Activated CD4-positive, alpha-beta T cell treated with anti-CD3 and anti-CD28 coated beads, Interleukin-2, amount 50 U/mL, for 1 hour (primary cell): ENCODE data around the gene FKBP10.

Source experiments
- DNase-seq: peaks from one replicate; pipeline ENCODE4 v3.0.0-alpha.2; 2020

The FKBP10 gene

GRCh38 chr17:41784207-41784744, 28.5 kb upstream of the FKBP10 start:
- no peak for DNase-seq

GRCh38 chr17:41785091-41785858, 27.5 kb upstream of the FKBP10 start:
- no peak for DNase-seq

- DNase-seq = no peak
Observed at GRCh38 chr17:41785859-41786226, 27.0 kb upstream of the FKBP10 start.

DNA sequence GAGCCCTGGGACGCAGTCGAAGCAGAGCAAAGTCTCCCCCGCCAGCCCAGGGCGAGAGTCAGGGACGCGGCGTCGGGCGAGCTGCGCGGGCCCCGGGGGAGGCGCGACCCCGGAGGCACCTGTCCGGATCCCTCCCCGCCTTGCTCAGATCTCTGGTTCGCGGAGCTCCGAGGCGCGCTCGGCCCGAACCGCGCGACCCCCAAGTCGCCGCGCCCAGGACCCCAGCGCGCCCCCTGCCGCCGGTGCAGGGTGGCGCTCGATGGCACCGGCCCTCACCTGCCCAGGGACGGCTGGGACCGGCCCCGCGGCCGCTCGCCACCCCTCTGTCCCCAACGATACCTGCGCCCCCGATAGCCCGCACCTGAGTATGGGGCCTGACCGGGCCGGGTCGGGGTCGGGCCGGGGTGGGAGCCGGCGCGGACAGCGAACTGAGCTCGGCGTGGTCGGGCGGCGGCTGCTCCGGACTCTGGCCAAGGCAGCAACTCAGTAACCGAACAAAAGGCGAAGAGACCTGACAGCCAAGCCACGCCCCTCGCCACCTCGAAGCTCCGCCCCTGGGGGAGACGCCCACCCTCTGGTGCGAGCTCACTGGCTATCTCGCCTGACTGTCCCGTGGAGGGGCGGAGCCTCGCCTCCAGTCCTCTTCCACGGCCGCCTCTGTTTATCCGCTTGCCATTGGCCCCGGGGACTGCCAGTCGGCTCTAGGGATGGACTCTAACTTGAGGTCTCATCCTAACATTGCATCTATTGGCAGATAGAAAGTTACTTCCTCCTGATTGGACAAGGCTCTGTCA, 26.4 kb upstream of the FKBP10 start, which contains the start of gene JUP:
Gene JUP, minus strand, starts transcription at position 485 of the 794 bp plus-strand sequence. CDS start 14,857 bp downstream, outside the sequence.
- DNase-seq = peak; percentile 89

- DNase-seq = no peak
Observed at GRCh38 chr17:41787021-41787418, 25.8 kb upstream of the FKBP10 start.

DNA sequence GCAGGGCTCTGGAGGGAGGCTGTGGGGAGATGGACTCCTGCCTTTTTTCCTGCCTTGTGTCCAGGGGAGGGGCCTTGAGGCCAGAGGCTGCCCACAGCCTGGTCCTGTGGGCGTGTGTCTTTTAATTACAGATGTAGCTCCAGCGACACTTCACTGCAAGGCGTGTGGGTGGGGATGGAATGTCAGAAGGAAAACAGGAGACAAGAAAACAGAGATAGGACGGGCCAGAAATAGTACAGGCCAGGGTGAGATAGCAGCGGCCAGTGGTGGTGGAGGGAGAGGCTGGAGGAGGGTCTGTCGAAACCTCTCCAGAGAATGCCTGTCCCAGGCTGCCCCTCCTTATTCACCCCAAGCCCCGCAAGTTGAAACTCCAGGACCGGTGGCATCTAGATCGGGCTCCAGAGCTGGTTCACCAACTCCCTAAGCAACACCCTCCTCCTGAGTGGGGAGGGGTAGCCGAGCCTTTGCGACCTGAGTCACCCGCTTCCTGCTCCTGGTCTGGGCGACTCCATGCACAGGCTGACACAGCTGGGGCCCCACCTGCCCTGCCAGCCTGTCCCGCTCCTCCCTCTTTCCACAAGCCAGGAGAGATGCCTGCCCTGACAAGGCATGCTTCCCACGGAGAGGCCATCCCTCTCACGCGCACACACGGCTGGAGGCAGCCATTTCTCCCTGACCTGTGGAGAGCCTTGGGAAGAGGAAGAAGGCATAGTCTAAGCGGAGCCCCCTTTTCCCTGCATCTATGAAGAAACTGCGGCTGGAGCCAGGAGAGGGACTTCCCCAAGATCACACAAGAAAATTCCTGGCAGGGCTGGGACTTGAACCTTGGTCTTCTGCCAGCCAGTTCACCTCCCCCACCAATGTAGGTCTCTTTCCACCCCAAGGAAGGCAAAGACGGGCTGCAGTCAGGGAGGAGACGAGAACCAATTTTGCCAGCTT, 19.7 kb upstream of the FKBP10 start:
- no peak for DNase-seq

DNA sequence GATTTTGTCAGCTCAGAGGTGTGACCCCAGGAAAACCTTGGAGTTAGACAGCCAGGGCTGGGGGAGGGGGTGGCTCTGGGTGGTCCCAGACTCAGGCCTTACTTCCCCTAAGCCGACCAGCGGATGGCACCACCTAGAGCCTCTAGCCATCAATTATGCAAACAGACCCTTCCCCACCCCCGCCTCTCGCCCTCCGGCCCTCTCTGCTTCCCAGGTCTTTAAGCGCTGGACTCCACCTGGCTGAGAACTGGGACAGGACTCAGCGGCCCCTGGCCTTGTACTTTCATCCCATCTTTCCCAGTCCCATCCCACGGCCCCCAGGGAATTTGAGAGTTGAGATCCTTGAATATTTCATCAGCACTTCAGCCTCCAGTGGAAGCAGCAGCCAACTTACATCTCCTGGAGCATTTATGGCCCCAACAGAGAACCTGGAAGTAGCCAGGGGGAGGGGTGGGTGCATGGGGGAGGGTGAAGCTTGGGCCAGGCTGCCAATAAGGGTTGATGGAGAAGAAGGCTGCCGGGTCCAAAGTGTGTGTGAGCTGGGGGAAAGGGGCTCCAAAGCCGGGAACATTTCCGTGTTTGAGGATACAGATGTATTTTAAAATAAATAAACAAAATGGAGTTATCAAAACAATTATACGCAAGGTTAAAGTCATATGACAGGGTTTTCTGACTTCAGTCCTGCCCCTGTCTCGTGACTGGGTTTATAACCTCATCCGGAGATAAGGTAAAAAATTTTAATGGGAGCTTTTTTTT, 18.8 kb upstream of the FKBP10 start:
- DNase-seq = no peak

DNA sequence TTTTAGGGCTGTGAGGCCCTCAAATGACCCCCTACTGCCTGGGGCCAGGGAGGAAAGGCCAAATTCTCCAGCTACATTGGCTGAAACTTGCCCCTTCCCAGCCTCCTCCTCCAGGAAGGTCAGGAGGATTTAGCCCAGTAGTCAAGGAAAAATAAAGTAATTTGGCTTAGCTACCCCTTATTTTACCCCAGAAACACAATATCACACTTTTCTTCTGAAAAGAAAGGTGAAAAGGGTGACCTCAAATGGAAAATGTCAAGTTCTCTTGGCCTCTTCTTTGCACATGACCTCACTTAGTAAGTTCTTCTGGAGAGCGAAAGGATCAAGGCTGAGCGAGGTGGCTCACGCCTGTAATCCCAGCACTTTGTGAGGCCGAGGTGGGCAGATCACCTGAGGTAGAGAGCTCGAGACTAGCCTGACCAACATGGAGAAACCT, 18.2 kb upstream of the FKBP10 start:
- no peak for DNase-seq

DNA sequence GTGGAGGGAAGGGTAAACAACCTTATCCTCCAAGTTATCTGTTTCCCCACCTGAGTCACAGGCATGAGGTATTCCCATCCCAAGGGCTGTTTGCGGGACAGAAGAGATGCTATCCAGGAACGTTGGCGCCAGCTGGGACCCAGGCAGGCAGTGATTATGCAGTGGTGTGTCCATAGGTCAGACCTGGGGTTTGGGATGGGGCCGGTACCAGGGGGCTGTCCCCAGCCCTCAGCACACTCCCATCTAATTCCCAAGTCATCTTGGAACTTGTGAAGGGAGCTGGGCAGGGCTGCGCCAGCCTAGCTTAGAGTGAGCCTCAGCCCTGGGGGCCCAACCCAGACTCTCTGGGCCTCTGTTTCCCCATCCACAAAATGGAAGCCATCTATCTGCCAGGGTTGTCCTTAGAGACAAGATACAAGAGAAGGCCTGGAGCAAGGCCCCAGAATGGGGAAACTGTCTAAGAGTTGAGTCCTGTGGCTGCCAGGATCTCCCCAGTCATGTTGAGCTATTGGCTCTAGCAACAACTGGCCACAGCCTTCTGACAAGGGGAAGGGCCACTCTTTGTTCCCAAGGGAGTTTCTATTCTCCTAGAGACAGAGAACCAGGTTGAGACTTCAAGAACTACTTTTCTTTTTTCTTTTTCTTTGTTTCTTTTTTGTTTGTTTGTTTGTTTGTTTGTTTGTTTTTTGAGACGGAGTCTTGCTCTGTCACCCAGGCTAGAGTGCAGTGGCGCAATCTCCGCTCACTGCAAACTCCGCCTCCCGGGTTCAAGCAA, 16.5 kb upstream of the FKBP10 start:
- DNase-seq = no peak

- no peak for DNase-seq
Observed at GRCh38 chr17:41797377-41797776, 15.4 kb upstream of the FKBP10 start.

GRCh38 chr17:41799366-41799765, 13.4 kb upstream of the FKBP10 start:
- no peak for DNase-seq

DNA sequence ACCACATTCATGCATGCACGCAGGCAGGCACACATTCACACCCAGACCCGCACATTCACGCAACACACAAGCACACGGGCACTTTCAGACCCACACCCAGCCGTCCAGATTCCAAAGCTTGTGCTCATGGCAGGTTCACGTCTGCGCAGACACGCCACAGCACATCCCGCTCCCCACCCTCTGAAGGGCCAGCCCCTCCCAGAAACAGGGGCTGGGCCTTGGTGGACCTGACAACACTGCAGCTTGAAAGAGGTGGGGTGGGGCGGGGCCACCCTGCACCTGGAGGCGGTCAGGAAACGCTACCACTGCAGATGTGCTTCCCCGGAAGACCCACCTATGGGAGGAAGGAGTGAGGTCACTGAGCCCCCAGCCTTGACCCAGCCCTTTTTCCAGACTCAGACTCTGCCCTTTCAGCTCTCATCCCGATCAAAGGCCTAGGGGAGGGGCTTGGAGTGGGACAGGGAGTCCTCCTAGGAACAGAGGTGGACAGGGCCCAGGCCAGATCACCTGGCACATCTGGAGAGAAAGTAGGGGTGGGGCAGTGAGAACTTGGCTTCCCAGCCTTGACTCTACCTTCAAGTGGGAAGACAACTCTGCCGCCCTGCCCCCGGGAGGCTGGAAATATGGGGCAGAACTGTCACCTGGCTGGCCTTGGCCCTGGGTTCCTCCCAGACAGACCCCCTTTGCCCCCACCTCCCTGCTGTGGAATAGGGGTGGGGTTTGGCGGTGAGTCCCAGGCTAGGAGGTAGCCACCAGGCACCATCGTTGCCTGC, 12.0 kb upstream of the FKBP10 start:
- DNase-seq = no peak

- peak; percentile 75 for DNase-seq
Observed at GRCh38 chr17:41801374-41802271, 11.2 kb upstream of the FKBP10 start.

- DNase-seq = no peak
Observed at GRCh38 chr17:41803049-41804020, 9.5 kb upstream of the FKBP10 start.

GRCh38 chr17:41806685-41807445, 5.9 kb upstream of the FKBP10 start:
- no peak for DNase-seq

DNA sequence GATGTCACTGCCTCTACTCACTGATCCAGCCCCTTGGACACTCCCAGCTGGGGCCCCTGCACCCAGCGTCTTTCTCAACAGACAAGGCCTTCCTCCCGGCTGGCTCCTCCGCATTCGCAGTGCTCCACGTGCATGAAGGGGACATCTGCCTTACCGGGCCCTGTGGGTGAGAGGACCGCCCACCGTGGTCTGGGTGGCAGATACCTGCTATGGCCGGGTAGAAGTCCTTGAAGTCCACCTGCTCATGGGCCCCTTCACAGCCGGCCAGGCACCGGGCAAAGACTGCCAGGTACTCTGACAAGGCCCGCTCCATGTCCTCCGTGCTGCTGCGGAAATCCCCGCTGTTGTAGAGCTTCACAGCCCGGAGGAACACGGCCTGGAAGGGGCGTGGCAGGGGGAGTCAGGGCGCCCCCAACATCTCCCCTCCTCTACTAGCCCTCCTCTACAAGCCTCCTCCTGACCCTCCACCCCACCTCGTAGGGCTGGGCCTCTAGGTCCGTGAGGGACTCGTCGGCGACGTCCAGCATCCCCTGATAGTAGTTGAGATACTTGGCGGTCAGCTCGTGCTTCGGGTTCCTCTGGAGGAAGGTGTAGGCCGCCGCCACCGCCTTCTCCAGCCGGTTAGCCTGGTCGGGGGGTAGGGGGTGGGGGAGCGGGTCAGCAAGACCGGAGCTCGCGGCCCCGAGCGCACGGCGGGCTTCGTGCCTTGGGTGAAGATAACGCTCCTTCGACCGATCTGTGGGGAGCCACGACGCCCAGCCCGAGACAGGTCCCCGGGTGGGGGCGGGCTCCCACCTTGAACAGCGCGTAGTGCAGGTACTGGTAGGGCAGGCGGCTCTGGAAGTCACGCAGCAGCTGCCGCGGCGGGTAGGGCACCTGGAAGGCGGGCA, 1.9 kb upstream of the FKBP10 start:
- DNase-seq = no peak
